HG03045 (cell line): ENCODE results near the gene PDE9A.
"Not testable (repeated sequence)": the region's sequence is repeated elsewhere in the genome, so short reads cannot be mapped to it uniquely, and the experiment has no call there.

Experiments used
- ATAC-seq: cut with Tn5 transposase; IDR thresholded peaks from one replicate; pipeline ENCODE4 v1.9.1; 2021; ENCODE audit warnings: mild to moderate bottlenecking, moderate library complexity; ENCODE audit not compliant: unreplicated experiment

The PDE9A gene

DNA sequence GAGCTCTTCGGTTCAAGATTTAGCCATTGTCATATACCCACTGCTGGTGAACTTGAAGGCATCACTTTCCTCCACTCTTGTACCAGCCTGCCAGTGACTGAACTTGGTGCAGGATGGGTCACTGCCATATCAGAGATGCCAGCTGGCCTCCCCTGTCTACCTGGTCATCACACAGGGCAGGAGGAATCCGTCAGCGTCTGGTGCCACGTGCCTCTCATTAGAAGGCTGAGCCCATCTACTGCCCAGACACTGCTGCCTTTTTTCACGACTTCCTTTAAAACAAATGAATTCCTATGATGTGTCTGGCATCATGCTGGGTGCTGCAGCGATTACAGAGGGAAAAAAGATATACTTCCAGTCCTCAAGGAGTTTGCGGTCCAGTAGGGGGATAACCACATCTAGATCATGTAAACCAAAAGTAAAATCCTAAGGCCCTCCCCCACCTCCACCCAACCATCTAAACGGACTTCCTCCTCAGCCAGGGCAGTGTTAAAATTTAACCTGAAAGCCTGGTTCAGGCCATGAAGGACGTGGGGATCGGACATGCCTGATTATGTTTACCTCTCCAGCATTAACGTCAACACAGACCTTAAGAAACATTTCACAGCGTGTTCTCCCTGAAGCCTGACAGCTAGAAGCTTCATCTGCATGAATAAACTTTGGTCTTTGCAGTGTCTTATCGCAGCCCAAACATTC, 29.2 kb upstream of the PDE9A start:
- no peak for ATAC-seq

DNA sequence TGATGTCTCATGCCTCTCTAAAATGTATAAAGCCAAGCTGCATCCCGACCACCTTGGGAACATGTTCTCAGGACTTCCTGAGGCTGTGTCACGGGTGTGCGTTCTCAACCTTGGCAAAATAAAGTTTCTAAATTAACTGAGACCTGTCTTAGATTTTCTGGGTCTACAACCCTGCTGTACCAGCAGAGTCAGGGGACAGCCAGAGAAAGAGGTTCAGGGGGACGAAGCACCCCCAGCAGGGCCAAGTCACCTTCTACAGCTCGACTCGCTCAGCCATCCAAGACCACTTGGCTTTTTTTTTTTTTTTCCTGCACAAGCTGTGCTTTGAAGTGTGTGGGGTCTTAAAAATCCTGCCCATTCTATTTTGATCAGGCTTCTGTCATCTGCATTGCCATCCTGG, 28.5 kb upstream of the PDE9A start:
- no peak for ATAC-seq

GRCh38 chr21:42626171-42626570, 27.2 kb upstream of the PDE9A start:
- no peak for ATAC-seq

DNA sequence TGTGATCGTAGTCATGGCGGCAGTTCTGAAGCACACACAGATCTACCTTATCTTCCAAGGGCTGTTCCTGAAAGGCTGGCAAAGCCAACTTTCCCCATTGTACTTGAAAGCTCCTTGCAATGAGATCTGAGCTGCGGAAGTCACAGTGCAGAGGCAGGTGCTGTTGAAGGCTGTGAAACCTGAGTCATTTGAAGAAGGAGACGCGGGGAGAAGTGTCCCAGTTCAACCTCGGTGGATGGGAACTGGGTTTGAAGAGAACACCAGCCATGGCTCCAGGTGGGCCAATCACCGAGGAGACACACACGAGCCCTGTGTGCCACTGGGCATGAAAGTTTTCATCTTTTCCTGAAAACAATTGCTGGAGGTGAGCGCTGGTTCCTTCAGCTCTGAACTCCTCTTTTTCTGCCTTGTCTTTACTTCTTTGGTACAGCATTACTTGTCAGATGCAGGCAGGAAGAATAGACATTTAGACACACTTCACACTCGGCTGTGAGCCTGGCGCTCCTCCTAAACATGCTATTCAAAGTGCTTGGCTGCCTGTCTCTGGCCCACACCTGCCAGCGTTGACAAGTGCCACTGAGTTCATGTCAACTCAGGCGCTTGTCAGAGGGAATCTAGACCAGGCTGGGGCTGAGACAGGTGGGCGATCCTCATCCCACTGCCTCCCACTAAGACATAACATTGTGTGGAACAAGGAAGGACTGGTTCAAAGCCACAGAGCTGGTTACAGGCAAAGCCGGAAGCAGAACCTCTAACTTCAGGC, 25.7 kb upstream of the PDE9A start:
- no peak for ATAC-seq

DNA sequence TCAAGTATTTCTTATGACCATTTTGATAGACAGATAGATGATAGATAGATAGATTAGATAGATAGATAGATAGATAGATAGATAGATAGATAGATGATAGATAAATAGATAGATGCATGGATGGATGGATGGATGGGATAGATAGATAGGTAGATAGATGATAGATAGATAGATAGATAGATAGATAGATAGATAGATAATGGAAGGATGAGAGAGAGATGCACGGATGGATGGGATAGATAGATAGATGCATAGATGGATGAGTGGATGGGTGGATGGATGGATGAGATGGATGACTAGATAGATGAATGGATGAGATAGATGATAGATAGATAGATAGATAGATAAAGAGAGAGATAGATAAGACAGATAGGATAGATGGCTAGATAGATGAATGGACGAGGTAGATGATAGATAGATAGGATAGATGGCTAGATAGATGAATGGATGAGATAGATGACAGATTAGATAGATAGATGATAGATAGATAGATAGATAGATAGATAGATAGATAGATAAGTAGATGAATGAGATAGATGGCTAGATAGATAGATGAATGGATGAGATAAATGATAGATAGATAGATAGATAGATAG, 24.9 kb upstream of the PDE9A start:
- ATAC-seq = not testable (repeated sequence)

DNA sequence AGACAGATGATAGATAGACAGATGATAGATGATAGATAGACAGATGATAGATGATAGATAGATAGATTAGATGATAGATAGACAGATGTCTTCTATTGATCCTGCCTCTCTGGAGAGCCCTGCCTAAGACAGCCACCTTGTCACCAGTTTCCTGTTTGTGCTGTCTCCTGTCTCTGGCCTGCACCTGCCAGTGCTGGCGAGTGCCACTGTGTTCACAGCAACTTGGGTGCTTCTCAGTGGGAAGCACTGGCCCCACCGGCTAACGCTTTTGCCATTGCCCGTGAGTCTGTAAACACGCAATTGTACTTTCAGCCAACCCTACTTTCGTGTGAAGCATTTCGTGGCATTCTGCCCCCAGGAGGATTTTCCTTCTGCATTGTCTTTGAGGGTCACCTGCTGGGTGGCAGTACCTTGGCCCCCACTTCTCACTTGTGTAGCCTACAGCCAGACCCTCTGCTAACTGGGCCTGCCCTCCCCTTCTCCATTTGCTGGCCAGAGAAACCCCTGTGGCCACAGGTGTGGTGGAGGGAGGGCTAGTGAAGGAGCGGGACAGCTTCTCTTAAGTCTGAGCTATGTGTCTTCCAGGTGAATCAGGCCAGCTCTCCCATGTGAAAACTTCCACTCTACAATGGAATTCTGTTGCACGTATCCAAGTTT, 23.4 kb upstream of the PDE9A start:
- no peak for ATAC-seq

- no peak for ATAC-seq
These were observed 22.8 kb upstream of the PDE9A start for GRCh38 chr21:42630626-42631025.

DNA sequence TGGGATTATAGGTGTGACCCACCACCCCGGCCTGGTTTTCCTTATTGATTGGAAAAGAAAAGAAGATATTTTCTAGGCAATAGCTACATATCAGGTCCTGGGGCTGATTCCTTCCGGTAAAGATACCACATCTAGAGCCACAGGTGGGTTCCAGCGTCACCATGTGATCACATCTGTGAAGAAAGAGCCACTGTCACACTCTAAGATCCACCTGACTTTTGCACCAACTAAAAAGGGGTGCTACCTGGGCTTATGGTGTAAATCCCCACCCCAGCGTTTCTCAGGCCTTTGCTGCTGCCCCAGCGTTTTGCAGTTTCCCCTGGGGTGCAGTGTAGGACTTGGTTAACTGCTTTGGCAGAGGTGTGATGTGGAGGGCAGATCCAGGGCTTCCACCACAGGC, 22.3 kb upstream of the PDE9A start:
- ATAC-seq = no peak

DNA sequence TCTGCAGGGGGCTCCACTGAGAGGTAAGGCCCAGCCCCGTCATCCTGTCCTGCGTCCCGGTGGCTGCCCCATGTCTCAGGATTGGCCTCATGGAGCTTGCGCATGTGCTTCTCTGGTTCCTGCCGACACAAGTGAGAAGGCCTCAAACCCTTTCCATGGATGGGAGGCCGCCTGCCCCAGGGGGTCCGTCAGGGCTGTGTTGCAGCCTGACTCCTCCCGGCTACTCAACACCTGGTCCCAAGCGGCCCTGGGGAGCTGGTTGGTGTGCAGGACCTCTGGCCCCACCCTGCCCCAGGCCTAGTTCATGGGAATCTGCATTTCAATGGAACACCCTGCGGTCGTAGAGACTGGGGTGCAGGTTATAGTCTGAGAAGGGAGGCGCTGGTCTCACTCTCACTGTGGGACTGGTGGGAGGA, 21.1 kb upstream of the PDE9A start:
- no peak for ATAC-seq

DNA sequence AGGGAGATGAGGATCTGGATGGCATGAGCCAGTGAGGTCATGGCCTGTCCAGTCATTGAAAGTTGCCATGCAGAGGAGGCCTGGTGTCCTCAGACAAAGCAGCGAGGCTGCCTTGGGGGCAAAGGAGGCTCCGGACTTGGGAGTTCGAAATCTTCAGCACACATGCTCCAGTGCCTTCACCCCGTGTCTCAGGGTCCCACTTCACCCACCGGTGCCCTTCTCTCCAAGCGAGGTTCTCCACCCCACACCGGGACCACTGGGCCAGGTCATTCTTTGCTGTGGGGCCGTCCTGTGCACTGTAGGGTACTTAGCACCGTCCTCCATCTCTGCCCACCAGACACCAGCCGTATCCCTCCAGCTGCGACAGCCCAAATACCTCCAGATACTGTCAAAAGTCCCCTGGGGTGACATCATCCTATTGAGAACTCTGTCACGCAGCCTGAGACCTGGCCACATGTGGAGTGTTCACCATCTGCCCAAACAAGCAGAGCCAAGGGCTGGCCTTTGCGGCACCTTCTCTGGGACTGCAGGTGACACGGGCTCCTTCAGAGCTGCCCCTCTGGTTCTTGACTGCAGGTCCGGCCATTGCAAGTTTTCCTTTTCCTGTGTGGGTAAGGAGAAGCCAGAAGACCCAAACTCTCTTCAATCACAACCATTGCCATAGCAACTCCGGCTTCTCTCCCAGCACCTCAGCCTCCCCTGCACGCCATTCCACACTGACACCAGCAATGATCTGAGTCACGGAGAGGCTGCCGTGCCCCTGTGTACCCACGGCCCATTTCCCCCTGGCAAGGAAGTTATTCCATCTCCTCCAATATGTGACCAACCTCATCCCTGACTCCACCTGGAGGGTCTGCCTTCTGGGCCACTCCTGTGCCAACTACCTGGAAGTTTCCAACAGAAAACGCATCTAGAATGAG, 20.4 kb upstream of the PDE9A start:
- ATAC-seq = no peak

DNA sequence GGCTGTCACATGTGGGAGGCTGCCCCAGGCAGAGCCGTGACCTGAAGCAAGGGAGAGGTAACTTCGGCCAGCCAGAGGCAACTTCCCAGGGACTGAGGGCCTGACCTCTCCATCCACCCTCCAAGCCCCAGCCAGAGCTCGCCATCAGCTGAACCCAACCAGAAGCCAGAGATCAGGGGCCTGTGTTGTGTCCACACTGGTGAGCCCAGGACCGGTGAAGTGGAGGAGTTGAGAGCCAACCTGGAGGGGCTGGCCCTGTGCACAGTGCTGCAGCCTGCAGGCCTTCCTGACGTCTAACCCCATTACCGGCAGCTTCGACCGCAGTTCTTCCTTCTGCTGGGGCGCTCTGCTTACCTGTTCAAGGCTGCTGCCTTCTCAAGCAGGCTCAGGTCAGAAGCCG, 19.6 kb upstream of the PDE9A start:
- no peak for ATAC-seq

DNA sequence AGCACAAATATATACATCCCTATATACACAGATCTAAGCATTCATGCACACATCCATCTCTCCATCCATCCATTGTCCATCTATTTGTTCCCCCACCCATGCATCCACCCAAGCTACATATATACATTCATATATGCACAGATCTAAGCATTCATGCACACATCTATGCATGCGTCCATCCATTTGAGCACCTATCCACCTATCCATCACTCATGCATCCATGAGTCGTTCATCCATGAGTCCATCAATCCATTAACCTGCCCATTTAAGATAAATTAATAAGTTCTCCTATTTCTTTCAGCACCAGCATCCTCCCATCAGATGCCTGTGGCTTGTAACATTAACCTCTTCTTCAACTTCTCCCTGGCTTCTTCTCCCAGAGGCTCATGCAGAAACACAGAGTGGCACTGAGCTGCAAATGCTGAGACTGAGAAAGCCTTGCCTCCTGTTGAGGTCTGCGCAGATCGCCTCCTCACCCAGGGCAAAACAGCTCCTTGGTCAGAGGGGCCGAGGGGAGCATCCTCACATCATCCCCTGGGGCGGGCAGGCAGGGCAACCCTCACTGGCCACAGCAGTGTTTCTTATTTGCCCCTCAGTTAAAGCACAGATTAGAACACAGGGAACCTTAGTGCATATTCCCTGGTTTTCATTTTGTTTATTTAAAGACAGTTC, 17.4 kb upstream of the PDE9A start:
- ATAC-seq = no peak

GRCh38 chr21:42636520-42637266, 16.7 kb upstream of the PDE9A start:
- ATAC-seq = no peak

- no peak for ATAC-seq
These were observed 16.0 kb upstream of the PDE9A start for GRCh38 chr21:42637267-42638041.

DNA sequence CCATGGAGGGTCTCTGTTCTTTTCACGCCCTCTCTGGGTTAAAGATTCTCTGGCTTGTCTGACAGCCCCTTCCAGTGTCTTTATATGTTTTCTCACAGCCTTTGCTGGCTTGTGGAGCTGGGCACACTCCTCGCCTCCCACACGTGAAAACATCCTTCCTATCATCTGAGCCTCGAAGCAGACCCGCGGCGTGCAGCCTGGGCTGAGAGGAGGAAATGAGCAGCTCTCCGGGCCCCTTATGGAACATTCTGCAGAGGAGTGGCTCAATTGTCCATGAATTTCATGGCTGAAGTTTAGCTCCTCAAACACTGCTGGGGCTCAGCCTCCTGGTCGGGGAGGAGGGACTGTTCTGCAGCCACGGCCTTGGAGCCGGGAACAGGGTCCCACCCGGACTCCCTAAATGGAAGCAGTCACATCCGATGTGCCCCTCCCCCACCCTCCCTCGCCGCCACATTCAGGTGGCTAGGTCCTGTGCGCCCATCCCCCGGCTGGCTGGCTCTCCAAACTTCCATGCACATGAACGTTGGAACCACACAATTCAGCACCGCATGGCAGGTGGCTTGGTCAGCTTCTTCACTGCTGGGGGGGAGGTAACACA, 15.1 kb upstream of the PDE9A start:
- ATAC-seq = no peak

DNA sequence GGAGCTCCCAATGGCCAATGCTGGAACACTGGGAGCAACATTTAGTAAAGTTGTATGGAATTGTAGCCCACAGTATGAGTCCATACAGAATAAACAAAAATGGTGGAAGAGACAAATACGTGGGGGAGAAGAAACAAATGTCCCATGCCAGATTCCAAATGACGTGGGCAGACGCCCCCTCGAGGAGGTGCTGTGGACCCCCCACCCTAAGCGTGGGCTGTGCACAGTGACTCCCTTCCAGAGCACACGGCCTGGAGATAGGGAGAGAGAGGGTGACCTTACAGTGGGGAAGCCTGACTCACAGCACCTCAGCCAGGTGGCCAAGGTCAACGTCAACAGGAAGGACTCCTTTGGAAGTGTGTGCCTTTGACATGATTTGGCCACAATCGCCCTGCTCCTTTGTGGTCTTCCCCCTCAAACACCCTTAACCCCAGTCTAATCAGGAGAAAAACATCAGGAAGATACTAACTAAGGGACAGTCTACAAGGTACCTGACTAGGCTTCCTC, 13.7 kb upstream of the PDE9A start:
- ATAC-seq = no peak

GRCh38 chr21:42640486-42640885, 12.9 kb upstream of the PDE9A start:
- ATAC-seq = no peak
